Prostate gland (tissue), 2 donors: ENCODE data around the gene FXYD5. TPM values are rescaled to one million over a fixed set of nuclear protein-coding genes. Genes with fewer than 3 reads are reported as not detected.

Experiments used
- DNase-seq: peaks from one replicate; pipeline ENCODE4 v3.0.0-alpha.2; 2019; ENCODE audit warnings: low spot score
- H3K27ac ChIP-seq, 2 donors: fragments of 200-600 bp; sonication (generic); 2 replicates each; pipeline ENCODE4 v1.5.1; 2017 to 2019
- H3K27me3 ChIP-seq: fragments of 200-600 bp; sonication (generic); replicated peaks from 2 replicates; pipeline ENCODE4 v1.5.1; 2019; ENCODE audit not compliant: insufficient read depth
- H3K36me3 ChIP-seq, 2 donors: fragments of 200-600 bp; sonication (generic); 1 replicate in 1 of 2; 2 replicates in 1 of 2; pipeline versions ENCODE4 v1.5.1 to v1.8.1; 2017 to 2019
- H3K4me1 ChIP-seq: fragments of 200-600 bp; sonication (generic); replicated peaks from 2 replicates; pipeline ENCODE4 v1.5.1; 2019
- H3K4me3 ChIP-seq, 2 donors: fragments of 200-600 bp; sonication (generic); 2 replicates each; pipeline ENCODE4 v1.5.1; 2017 to 2019
- H3K9me3 ChIP-seq: fragments of 200-600 bp; sonication (generic); 2 replicates; pipeline ENCODE4 v1.5.1; 2017
- CTCF ChIP-seq, 4 experiments: fragments of 200-600 bp in 2 of 4; fragments of 450-650 bp in 2 of 4; sonication (generic) in 2 of 4; IDR thresholded peaks; 1 replicate in 3 of 4; 2 replicates in 1 of 4; pipeline ENCODE4 v1.5.1; 2016 to 2019; ENCODE audit warnings: antibody characterized with exemption in 4 of 4, mild to moderate bottlenecking in 2 of 4, moderate library complexity in 2 of 4
- POLR2A ChIP-seq: fragments of 450-650 bp; IDR thresholded peaks from one replicate; pipeline ENCODE4 v1.6.1; 2016; ENCODE audit warnings: antibody characterized with exemption, mild to moderate bottlenecking
- POLR2AphosphoS5 ChIP-seq: sonication (generic); formaldehyde crosslinking; IDR thresholded peaks from one replicate; pipeline ENCODE4 v1.6.1; 2017; ENCODE audit warnings: antibody characterized with exemption
- WGBS: methylation state at CpG from one replicate; pipeline ENCODE4 v1.1.5; 2018; 5-methylcytosine and 5-hydroxymethylcytosine counted together
- intact Hi-C: fragments of 100-400 bp; cut with DNase I; formaldehyde crosslinking; loops from one replicate; pipeline ENCODE4 v1.14.2; 2022
- total RNA-seq, 2 donors: library from RNA; depleted of rRNA; stranded (reverse); fragments of >200 nt; gene quantifications; one replicate each; pipeline ENCODE4 v1.1.0, GENCODE V29; 2016

The FXYD5 gene
- total RNA-seq, 2 donors from 2014 or later: 18.8 to 43.2 TPM

GRCh38 chr19:35179830-35180229 is 25.3 kb downstream of the FXYD5 start:
- TF ChIP-seq POLR2A (no peak), CTCF (IDR thresholded peaks at IDR 0.05) (no peak), POLR2AphosphoS5 (no peak)
- no peaks in the 10 kb centered on the region for H3K4me1 ChIP-seq
- H3K27ac ChIP-seq: no peak overlapping the region
- DNase-seq: no peak
- WGBS: 84% methylated on average over 3 of the region's 3 CpGs
- H3K4me3 ChIP-seq: no peak overlapping the region
- H3K9me3 ChIP-seq: no peaks in the 10 kb centered on the region
- intact Hi-C loops: no loop called here
- H3K27me3 ChIP-seq: no peaks in the 10 kb centered on the region
- H3K36me3 ChIP-seq: no peaks in the 10 kb centered on the region

- no peak for DNase-seq
- no peaks in the 10 kb centered on the region for H3K4me1 ChIP-seq
- H3K27me3 ChIP-seq: no peaks in the 10 kb centered on the region
- WGBS: 73% methylated on average over 1 of the region's 1 CpG
- no peaks in the 10 kb centered on the region for H3K9me3 ChIP-seq
- H3K27ac ChIP-seq: no peak overlapping the region
- no peak overlapping the region for H3K4me3 ChIP-seq
- no peak for TF ChIP-seq CTCF (IDR thresholded peaks at IDR 0.05)
- TF ChIP-seq POLR2AphosphoS5: no peak
- TF ChIP-seq POLR2A: no peak
- intact Hi-C loops: no loop called here
- H3K36me3 ChIP-seq: no peaks in the 10 kb centered on the region
Measured at GRCh38 chr19:35181387-35181786, 26.9 kb downstream of the FXYD5 start.

- H3K9me3 ChIP-seq: no peaks in the 10 kb centered on the region
- TF ChIP-seq POLR2AphosphoS5 (no peak), CTCF (IDR thresholded peaks at IDR 0.05) (no peak), POLR2A (no peak)
- H3K27ac ChIP-seq: no peak overlapping the region
- 96% methylated on average over 1 of the region's 1 CpG for WGBS
- no peak for DNase-seq
- H3K4me1 ChIP-seq: no peaks in the 10 kb centered on the region
- no peak overlapping the region for H3K4me3 ChIP-seq
- intact Hi-C loops: no loop called here
- H3K27me3 ChIP-seq: no peaks in the 10 kb centered on the region
- H3K36me3 ChIP-seq: no peaks in the 10 kb centered on the region
Measured at GRCh38 chr19:35184267-35184666, 29.7 kb downstream of the FXYD5 start.

- TF ChIP-seq CTCF (IDR thresholded peaks at IDR 0.05) (no peak), POLR2AphosphoS5 (no peak), POLR2A (no peak)
- 87% methylated on average over 2 of the region's 2 CpGs for WGBS
- H3K4me3 ChIP-seq: no peak overlapping the region
- H3K27me3 ChIP-seq: no peaks in the 10 kb centered on the region
- H3K9me3 ChIP-seq: no peaks in the 10 kb centered on the region
- no peaks in the 10 kb centered on the region for H3K4me1 ChIP-seq
- no peak for DNase-seq
- intact Hi-C loops: no loop called here
- H3K36me3 ChIP-seq: no peaks in the 10 kb centered on the region
- H3K27ac ChIP-seq: no peak overlapping the region
Measured at GRCh38 chr19:35184884-35185283, 30.3 kb downstream of the FXYD5 start.

- Histone ChIP-seq H3K4me3 (no peak overlapping the region), H3K9me3 (no peaks in the 10 kb centered on the region), H3K4me1 (no peaks in the 10 kb centered on the region), H3K27me3 (no peaks in the 10 kb centered on the region), H3K27ac (no peak overlapping the region), H3K36me3 (no peaks in the 10 kb centered on the region)
- intact Hi-C loops: no loop called here
- TF ChIP-seq POLR2A: no peak
- no peak for TF ChIP-seq POLR2AphosphoS5
- no peak for TF ChIP-seq CTCF (IDR thresholded peaks at IDR 0.05)
- 73% methylated on average over 9 of the region's 9 CpGs for WGBS
- no peak for DNase-seq
Measured at GRCh38 chr19:35194012-35194984, 39.8 kb downstream of the FXYD5 start.
